Gastrocnemius medialis (tissue), 4 donors: ENCODE data around the gene LAMA2. TPM values are rescaled to one million over a fixed set of nuclear protein-coding genes. Genes with fewer than 3 reads are reported as not detected.

ENCODE experiments used
- ATAC-seq, 2 donors: fragments of 150-250 bp; one replicate each; pipeline ENCODE4 v1.9.1; 2016
- DNase-seq, 2 donors: peaks; one replicate each; pipeline ENCODE4 v3.0.0-alpha.2; 2019
- H3K27ac ChIP-seq, 4 donors: fragments of 200-600 bp; sonication (generic); 1 replicate in 1 of 4; 2 replicates in 3 of 4; pipeline ENCODE4 v1.5.1; 2016 to 2018; ENCODE audit warnings: mild to moderate bottlenecking in 2 of 4, moderate library complexity in 1 of 4
- H3K27me3 ChIP-seq, 3 donors: fragments of 200-600 bp; sonication (generic) in 2 of 3; 1 replicate in 1 of 3; 2 replicates in 2 of 3; pipeline versions ENCODE4 v1.5.1 to v1.6.0; 2016 to 2019; ENCODE audit warnings: mild to moderate bottlenecking in 1 of 3, moderate library complexity in 1 of 3
- H3K36me3 ChIP-seq, 2 donors: fragments of 200-600 bp; sonication (generic) in 1 of 2; one replicate each; pipeline ENCODE4 v1.5.1; 2017 to 2018
- H3K4me1 ChIP-seq, 2 donors: fragments of 200-600 bp; sonication (generic) in 1 of 2; one replicate each; pipeline ENCODE4 v1.5.1; 2016 to 2017; ENCODE audit warnings: mild to moderate bottlenecking in 2 of 2
- H3K4me3 ChIP-seq, 4 donors: fragments of 200-600 bp; sonication (generic) in 3 of 4; 1 replicate in 1 of 4; 2 replicates in 3 of 4; pipeline ENCODE4 v1.5.1; 2016 to 2019; ENCODE audit warnings: mild to moderate bottlenecking in 2 of 4
- H3K9me3 ChIP-seq, 3 donors: fragments of 200-600 bp; sonication (generic) in 2 of 3; 1 replicate in 1 of 3; 2 replicates in 2 of 3; pipeline ENCODE4 v1.5.1; 2016 to 2019
- CTCF ChIP-seq, 5 experiments: fragments of 450-650 bp in 3 of 5; fragments of 200-600 bp in 2 of 5; sonication (generic) in 2 of 5; IDR thresholded peaks in 4 of 5; conservative IDR thresholded peaks in 1 of 5; 1 replicate in 4 of 5; 2 replicates in 1 of 5; pipeline ENCODE4 v1.5.1; 2016 to 2019; ENCODE audit warnings: antibody characterized with exemption in 5 of 5, mild to moderate bottlenecking in 3 of 5, moderate library complexity in 3 of 5
- POLR2A ChIP-seq, 2 donors: fragments of 450-650 bp; IDR thresholded peaks; one replicate each; pipeline ENCODE4 v1.6.1; 2017; ENCODE audit warnings: antibody characterized with exemption in 2 of 2, mild to moderate bottlenecking in 2 of 2, moderate library complexity in 2 of 2
- in situ Hi-C, 4 donors: fragments of 200-750 bp; cut with MboI; loops; one replicate each; pipeline versions ENCODE4 v1.15.0 to v1.8.0; 2017; ENCODE audit warnings: low sequenced_read_pairs in 4 of 4
- intact Hi-C: fragments of 100-400 bp; cut with DNase I; formaldehyde crosslinking; loops from one replicate; pipeline ENCODE4 v1.15.1; 2023; ENCODE audit warnings: low total_unique reads
- total RNA-seq, 4 donors: library from RNA; depleted of rRNA; stranded (reverse); fragments of >200 nt; gene quantifications; one replicate each; pipeline versions ENCODE4 v1.1.0 to v1.2.3, GENCODE V29; 2016

Gene LAMA2
- total RNA-seq, 4 donors from 2014 or later: 52.9 to 113 (median 71.3) TPM

GRCh38 chr6:129501740-129502660 lies 619.1 kb downstream of the LAMA2 start:
- no peak for TF ChIP-seq CTCF (IDR thresholded peaks at IDR 0.05 in 4 of 5, conservative IDR thresholded peaks at IDR 0.05 in 1 of 5)
- TF ChIP-seq POLR2A (IDR thresholded peaks at IDR 0.05): no peak

DNA sequence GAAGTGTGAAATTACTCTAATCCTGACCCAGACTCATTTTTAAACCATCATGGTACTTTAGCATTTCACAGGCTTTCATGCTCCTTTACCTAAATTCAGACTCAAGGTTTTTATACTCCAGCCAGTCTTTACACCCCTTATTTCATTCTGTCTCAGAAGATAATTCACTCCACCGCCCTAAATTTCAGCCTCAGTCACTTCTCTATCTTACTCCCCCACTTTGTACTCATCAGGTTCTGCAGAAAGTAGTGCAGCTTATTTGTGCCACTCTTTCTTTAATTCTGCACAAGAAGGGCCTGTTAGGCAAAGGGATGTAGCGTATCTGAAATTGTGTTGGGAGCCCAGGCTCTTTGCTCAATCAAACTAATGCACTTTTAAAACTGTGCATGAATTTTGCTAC lies 621.5 kb downstream of the LAMA2 start:
- ATAC-seq (no peak), DNase-seq (no peak)
- Histone ChIP-seq H3K9me3 (no peaks in the 10 kb centered on the region), H3K4me1 (peaks cover 41 to 46% of the 10 kb centered on the region in 2 donors), H3K36me3 (peaks cover 0 to 8% of the 10 kb centered on the region in 2 donors), H3K4me3 (no peak overlapping the region), H3K27ac (peak overlapping the region in 1 of 4 donors; percentile 86), H3K27me3 (no peaks in the 10 kb centered on the region)
- intact Hi-C loops: no loop called here
- in situ Hi-C loops: loop anchor here in 3 of 4 donors (5.0 to 10.0 kb wide), 3 partner anchors 63 to 70 kb away; no protein-coding TSS in a partner anchor
- TF ChIP-seq CTCF (IDR thresholded peaks at IDR 0.05 in 4 of 5, conservative IDR thresholded peaks at IDR 0.05 in 1 of 5) (no peak), POLR2A (IDR thresholded peaks at IDR 0.05) (no peak)

More at GRCh38 chr6:129501740-129502660, 619.1 kb downstream of the LAMA2 start:
- Histone ChIP-seq H3K27me3 (no peaks in the 10 kb centered on the region), H3K9me3 (no peaks in the 10 kb centered on the region), H3K4me3 (no peak overlapping the region), H3K36me3 (no peaks in the 10 kb centered on the region), H3K27ac (peak overlapping the region; percentile 70 to 86 (median 74)), H3K4me1 (peaks cover 41 to 54% of the 10 kb centered on the region in 2 donors)
- in situ Hi-C loops (loop anchor here in 3 of 4 donors (5.0 to 10.0 kb wide), 3 partner anchors 65 to 73 kb away; no protein-coding TSS in a partner anchor), intact Hi-C loops (loop anchor here (2.0 kb wide), 1 partner anchor 13 kb away; no protein-coding TSS in a partner anchor)
- ATAC-seq (peak in 1 of 2 donors; percentile 57), DNase-seq (no peak)

DNA sequence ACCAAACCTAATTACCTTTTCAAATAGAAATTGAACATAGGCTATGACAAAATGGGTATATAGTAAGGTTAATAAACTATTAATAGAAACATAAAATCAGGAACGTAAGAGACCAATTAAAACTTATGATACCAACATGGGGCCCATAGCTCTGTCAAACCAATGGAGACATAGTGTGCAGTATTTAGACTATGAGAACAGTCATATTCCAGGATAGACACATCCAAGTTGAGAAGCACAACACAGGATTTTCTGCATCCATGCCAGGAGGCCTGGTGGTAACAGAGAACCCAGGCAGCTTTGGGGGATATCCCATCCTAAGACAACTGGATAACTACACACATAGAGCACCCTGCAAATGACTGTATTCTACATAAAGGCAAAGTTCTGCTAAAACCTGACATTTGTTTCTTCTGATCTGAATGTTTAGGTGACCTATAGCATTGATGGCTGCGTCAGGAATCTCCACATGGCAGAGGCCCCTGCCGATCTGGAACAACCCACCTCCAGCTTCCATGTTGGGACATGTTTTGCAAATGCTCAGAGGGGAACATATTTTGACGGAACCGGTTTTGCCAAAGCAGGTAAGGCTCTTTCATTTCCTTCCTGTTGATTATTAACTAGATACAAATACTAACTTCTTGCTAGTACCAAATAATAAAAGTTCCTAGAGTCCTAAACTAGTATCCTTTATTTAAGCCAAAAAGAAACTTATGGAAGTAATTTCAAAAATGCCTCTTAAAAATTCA lies 624.3 kb downstream of the LAMA2 start:
- in situ Hi-C loops: loop anchor here in 1 of 4 donors (10.0 kb wide), 1 partner anchor 68 kb away; no protein-coding TSS in a partner anchor
- DNase-seq: no peak
- Histone ChIP-seq H3K4me3 (no peak overlapping the region), H3K9me3 (no peaks in the 10 kb centered on the region), H3K27me3 (no peaks in the 10 kb centered on the region), H3K27ac (no peak overlapping the region), H3K36me3 (peaks cover 0 to 9% of the 10 kb centered on the region in 2 donors), H3K4me1 (peaks cover 18 to 21% of the 10 kb centered on the region in 2 donors)
- ATAC-seq: no peak
- intact Hi-C loops: no loop called here
- TF ChIP-seq CTCF (IDR thresholded peaks at IDR 0.05 in 4 of 5, conservative IDR thresholded peaks at IDR 0.05 in 1 of 5): no peak
- no peak for TF ChIP-seq POLR2A (IDR thresholded peaks at IDR 0.05)

DNA sequence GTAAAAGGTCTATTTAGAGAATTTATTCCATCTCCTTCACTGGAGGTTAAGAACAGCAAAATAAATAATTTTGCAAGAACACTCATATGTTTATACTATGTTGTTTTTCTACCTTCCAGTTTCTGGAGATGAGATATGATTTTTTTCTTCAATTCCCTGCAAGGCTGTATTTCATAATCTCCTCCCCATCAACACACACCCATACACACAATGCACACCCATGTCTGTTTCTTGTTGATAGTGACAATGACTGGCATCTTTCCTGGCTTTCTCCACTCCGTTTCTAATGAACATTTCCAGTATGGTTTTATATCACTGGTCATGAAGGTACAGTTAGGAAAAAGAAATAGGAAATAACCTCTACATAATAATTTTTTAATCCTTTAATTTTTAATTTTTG lies 624.9 kb downstream of the LAMA2 start:
- in situ Hi-C loops (loop anchor here in 1 of 4 donors (10.0 kb wide), 1 partner anchor 67 kb away; no protein-coding TSS in a partner anchor), intact Hi-C loops (no loop called here)
- TF ChIP-seq CTCF (IDR thresholded peaks at IDR 0.05 in 4 of 5, conservative IDR thresholded peaks at IDR 0.05 in 1 of 5) (no peak), POLR2A (IDR thresholded peaks at IDR 0.05) (no peak)
- DNase-seq (no peak), ATAC-seq (no peak)
- peaks cover 11 to 14% of the 10 kb centered on the region in 2 donors for H3K4me1 ChIP-seq
- no peak overlapping the region for H3K27ac ChIP-seq
- no peak overlapping the region for H3K4me3 ChIP-seq
- H3K9me3 ChIP-seq: no peaks in the 10 kb centered on the region
- H3K27me3 ChIP-seq: no peaks in the 10 kb centered on the region
- peaks cover 0 to 15% of the 10 kb centered on the region in 2 donors for H3K36me3 ChIP-seq
